Gastroesophageal sphincter (tissue), 3 donors: ENCODE data around the gene GSTM4.
A peak's percentile ranks its signal among the peaks of the same experiment; 100 is the strongest.

Source experiments
- EP300 ChIP-seq: sonication (generic); formaldehyde crosslinking; IDR thresholded peaks from one replicate; pipeline ENCODE4 v1.6.1; 2017; ENCODE audit warnings: antibody characterized with exemption, mild to moderate bottlenecking
- POLR2A ChIP-seq, 2 donors: fragments of 450-650 bp; IDR thresholded peaks; one replicate each; pipeline ENCODE4 v1.6.1; 2017; ENCODE audit warnings: antibody characterized with exemption in 2 of 2, mild to moderate bottlenecking in 2 of 2, moderate library complexity in 1 of 2
- POLR2AphosphoS5 ChIP-seq: sonication (generic); formaldehyde crosslinking; IDR thresholded peaks from one replicate; pipeline ENCODE4 v1.6.1; 2017; ENCODE audit warnings: antibody characterized with exemption
- TF ChIP-seq, protein P1 (sequence below), 4 experiments: fragments of 200-600 bp in 2 of 4; fragments of 450-650 bp in 2 of 4; sonication (generic) in 1 of 4; IDR thresholded peaks; one replicate each; pipeline ENCODE4 v1.5.1; 2017 to 2019; ENCODE audit warnings: antibody characterized with exemption in 4 of 4, mild to moderate bottlenecking in 2 of 4, moderate library complexity in 2 of 4

DNA sequence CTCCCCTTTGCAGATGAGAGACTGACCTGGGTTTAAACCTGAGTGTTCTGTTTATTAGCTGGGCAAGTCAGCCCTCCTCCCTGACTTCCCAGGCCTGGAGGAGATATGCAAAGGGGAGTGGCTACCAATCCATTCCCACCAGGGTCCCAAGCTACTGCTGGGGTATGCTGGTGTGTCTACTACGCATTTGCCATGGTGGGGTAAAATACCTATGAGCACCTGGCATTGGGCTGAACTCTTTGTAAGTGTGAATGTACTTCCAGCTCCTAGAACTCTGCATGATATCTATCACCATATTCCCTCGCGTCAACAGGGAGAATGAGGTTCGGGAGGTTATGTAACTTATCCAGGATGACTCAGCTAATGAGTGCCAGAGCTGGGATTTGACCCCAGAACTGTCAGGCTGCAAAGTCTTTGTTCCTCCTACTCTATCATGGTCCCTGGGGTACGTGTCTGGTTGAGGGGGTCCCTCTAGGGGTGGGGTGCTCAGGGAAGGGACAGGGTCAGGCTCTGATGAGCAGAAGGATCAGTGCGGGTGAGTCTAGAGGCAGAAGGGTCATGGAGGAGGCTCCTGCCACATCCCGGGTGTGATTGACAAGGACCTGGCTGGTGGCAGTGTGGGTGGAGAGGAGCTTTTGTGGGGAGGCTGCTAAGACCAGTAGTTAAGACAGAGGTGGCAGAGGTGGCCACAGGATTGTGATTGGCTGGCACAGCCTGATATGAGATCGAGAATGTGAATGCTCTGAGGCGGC, 19.5 kb upstream of the GSTM4 start:
- TF ChIP-seq, protein P1, sequence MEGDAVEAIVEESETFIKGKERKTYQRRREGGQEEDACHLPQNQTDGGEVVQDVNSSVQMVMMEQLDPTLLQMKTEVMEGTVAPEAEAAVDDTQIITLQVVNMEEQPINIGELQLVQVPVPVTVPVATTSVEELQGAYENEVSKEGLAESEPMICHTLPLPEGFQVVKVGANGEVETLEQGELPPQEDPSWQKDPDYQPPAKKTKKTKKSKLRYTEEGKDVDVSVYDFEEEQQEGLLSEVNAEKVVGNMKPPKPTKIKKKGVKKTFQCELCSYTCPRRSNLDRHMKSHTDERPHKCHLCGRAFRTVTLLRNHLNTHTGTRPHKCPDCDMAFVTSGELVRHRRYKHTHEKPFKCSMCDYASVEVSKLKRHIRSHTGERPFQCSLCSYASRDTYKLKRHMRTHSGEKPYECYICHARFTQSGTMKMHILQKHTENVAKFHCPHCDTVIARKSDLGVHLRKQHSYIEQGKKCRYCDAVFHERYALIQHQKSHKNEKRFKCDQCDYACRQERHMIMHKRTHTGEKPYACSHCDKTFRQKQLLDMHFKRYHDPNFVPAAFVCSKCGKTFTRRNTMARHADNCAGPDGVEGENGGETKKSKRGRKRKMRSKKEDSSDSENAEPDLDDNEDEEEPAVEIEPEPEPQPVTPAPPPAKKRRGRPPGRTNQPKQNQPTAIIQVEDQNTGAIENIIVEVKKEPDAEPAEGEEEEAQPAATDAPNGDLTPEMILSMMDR (IDR thresholded peaks at IDR 0.05): no peak
- no peak for TF ChIP-seq POLR2A (IDR thresholded peaks at IDR 0.05)
- peak; percentile 28 for TF ChIP-seq POLR2AphosphoS5
- TF ChIP-seq EP300: no peak
